Kidney (tissue), 14 donors: ENCODE data around the gene RTP2. TPM values are rescaled to one million over a fixed set of nuclear protein-coding genes. Genes with fewer than 3 reads are reported as not detected.

ENCODE experiments used
- DNase-seq, 5 donors: peaks; one replicate each; pipeline ENCODE4 v3.0.0-alpha.2; 2013 to 2020
- FAIRE-seq: peaks from 2 replicates; lab custom pipeline; 2012; peaks lifted over from hg19 to GRCh38; lab: Jason Lieb, UNC
- H3K27ac ChIP-seq, 2 donors: one replicate each; pipeline ENCODE4 v1.7.0; 2013; ENCODE audit warnings: low read depth in 2 of 2, low read length in 2 of 2, inconsistent platforms in 1 of 2
- H3K27me3 ChIP-seq: one replicate; pipeline ENCODE4 v1.7.1; 2013; ENCODE audit warnings: low read length, inconsistent platforms; ENCODE audit not compliant: control insufficient read depth, insufficient read depth
- H3K36me3 ChIP-seq, 3 donors: one replicate each; pipeline versions ENCODE4 v1.7.0 to v1.7.1; 2013; ENCODE audit warnings: low read length in 3 of 3, control low read depth in 1 of 3, inconsistent platforms in 1 of 3; ENCODE audit not compliant: insufficient read depth in 3 of 3, control insufficient read depth in 2 of 3
- H3K4me1 ChIP-seq, 3 donors: one replicate each; pipeline versions ENCODE4 v1.7.0 to v1.7.1; 2013; ENCODE audit warnings: low read length in 3 of 3, inconsistent platforms in 1 of 3, low read depth in 1 of 3; ENCODE audit not compliant: control insufficient read depth in 2 of 3, insufficient read depth in 2 of 3
- H3K4me3 ChIP-seq, 3 donors: one replicate each; pipeline versions ENCODE4 v1.7.0 to v1.8.1; 2013; ENCODE audit warnings: low read length in 3 of 3, control low read depth in 1 of 3, inconsistent platforms in 1 of 3
- H3K9ac ChIP-seq, 3 donors: one replicate each; pipeline versions ENCODE4 v1.7.0 to v1.7.1; 2013; ENCODE audit warnings: low read length in 3 of 3, control low read depth in 1 of 3, inconsistent platforms in 1 of 3
- H3K9me3 ChIP-seq, 3 donors: one replicate each; pipeline versions ENCODE4 v1.7.0 to v1.7.1; 2013; ENCODE audit warnings: low read length in 3 of 3, control low read depth in 1 of 3, inconsistent platforms in 1 of 3; ENCODE audit not compliant: control insufficient read depth in 2 of 3, insufficient read depth in 1 of 3
- CTCF ChIP-seq: IDR thresholded peaks from 3 replicates; pipeline ENCODE4 v1.5.1; 2012; ENCODE audit warnings: mild to moderate bottlenecking, moderate library complexity, borderline replicate concordance; ENCODE audit not compliant: insufficient read depth; ENCODE audit errors: extremely low read depth
- intact Hi-C: fragments of 100-400 bp; cut with DNase I; formaldehyde crosslinking; loops from one replicate; pipeline ENCODE4 v1.11.1; 2022
- polyA plus RNA-seq: library from polyadenylated mRNA; stranded (reverse); fragments of 350-450 nt; fragmentation: Illumina TruSeq; extraction: RNeasy Lipid Tissue Mini Kit (QIAGEN cat#74804); gene quantifications from one replicate; pipeline ENCODE4 v1.2.3, GENCODE V29; 2014; ENCODE audit warnings: low read depth, low replicate concordance; ENCODE audit not compliant: insufficient read depth
- total RNA-seq: library from RNA; stranded (reverse); fragmentation: NEBNext Ultra II Directional; extraction: Animal tissue kit (Norgen Biotek cat#: 25700); gene quantifications from one replicate; pipeline ENCODE4 v1.2.1, GENCODE V29; 2021
- donor health status: control.
- donor health status: control.
- donor health status: control.
- donor health status: control.
- donor health status: control.
- donor health status: DM: yes; HTN: yes; CAD: no.
- donor health status: Normal renal cell carcinoma (clear cell type).

The RTP2 gene
- total and polyA plus RNA-seq, 2 donors from 2014 or later, result not detected

DNA sequence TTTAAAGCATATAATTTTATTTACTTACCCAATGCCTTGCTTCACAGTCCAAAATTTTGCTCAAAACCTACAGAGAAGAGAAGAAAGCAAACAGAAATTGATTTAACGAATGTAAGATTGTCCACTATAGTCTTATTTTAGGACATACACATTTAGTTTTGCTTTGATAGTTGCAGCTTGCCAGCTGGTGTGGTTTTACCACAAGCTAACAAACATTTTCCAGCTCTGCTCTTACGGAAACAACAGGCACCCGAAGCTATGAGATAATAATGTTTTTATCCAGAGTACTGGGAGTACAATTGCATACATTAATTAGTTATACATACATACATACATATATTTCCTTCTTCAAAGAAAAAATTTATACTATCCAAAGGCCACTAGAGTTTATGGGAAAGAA lies 32.5 kb upstream of the RTP2 start:
- intact Hi-C loops, result no loop called here
- peaks cover 0 to 28% (median 21%) of the 10 kb centered on the region in 3 donors for H3K36me3 ChIP-seq

DNA sequence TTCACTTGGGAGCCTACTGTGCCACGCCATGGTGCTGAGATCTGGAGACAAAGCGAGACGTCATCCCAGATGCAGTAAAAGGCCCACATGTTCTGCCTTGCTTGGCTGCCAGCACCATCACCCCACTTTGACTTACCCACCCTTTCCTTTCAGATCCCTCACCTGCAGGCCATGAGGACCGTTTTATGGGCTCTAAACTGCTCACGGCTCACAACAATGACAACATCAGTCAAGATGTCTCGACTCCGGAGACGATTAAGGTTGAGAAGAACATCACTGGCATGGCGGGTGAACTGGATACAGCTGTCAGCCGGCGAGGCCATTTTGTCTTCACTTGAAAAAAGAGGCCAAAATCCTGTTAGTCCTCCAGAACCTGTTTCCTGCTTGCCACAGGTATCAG lies 31.0 kb upstream of the RTP2 start:
- Histone ChIP-seq H3K4me3 (no peak overlapping the region), H3K27ac (no peak overlapping the region), H3K9me3 (no peaks in the 10 kb centered on the region), H3K27me3 (no peaks in the 10 kb centered on the region), H3K36me3 (peaks cover 0 to 41% (median 30%) of the 10 kb centered on the region in 3 donors), H3K9ac (no peak overlapping the region), H3K4me1 (peaks cover 0 to 5% (median 2%) of the 10 kb centered on the region in 3 donors)
- no peak for FAIRE-seq
- intact Hi-C loops, result no loop called here
- no peak for DNase-seq
- TF ChIP-seq CTCF, result no peak

More for the DNA sequence above, 32.5 kb upstream of the RTP2 start:
- Histone ChIP-seq H3K4me1 (peaks cover 0 to 5% (median 2%) of the 10 kb centered on the region in 3 donors), H3K27ac (no peak overlapping the region), H3K27me3 (no peaks in the 10 kb centered on the region), H3K9me3 (no peaks in the 10 kb centered on the region), H3K4me3 (no peak overlapping the region), H3K9ac (no peak overlapping the region)
- no peak for DNase-seq
- no peak for TF ChIP-seq CTCF
- no peak for FAIRE-seq

- peaks cover 0 to 77% (median 65%) of the 10 kb centered on the region in 3 donors for H3K36me3 ChIP-seq
Measured at GRCh38 chr3:187729598-187729997, 27.2 kb upstream of the RTP2 start.

More at GRCh38 chr3:187729598-187729997, 27.2 kb upstream of the RTP2 start:
- intact Hi-C loops, result no loop called here
- H3K9ac ChIP-seq, result no peak overlapping the region
- TF ChIP-seq CTCF, result no peak
- H3K4me1 ChIP-seq, result peaks cover 0 to 1% (median 0%) of the 10 kb centered on the region in 3 donors
- no peaks in the 10 kb centered on the region for H3K27me3 ChIP-seq
- H3K4me3 ChIP-seq, result no peak overlapping the region
- H3K27ac ChIP-seq, result no peak overlapping the region
- no peak for FAIRE-seq
- no peak for DNase-seq
- no peaks in the 10 kb centered on the region for H3K9me3 ChIP-seq
